ENCODE results near the gene SLC39A5. TPM values are rescaled to one million over a fixed set of nuclear protein-coding genes. Genes with fewer than 3 reads are reported as not detected.

SLC39A5 gene
- total and polyA plus RNA-seq, 2 of the 8 experiments (the other 6 are each of a cell fraction or from before 2014, with no cell fraction given) = 0.27 TPM; not detected in 1

GRCh38 chr12:56192582-56192981, 37.3 kb upstream of the SLC39A5 start:
- H3K4me3 ChIP-seq (ENCODE audit: extremely low read depth in 1 of 4, insufficient read depth in 2 of 4, low read depth in 3 of 4, low read length in 4 of 4) = no peak overlapping the region
- H4K20me1 ChIP-seq (replicated peaks in 1 of 2; ENCODE audit: control insufficient read depth in 1 of 2, insufficient read depth in 2 of 2, low read length in 2 of 2) = peaks cover 0 to 4% of the 10 kb centered on the region in 2 experiments
- H2BK5ac ChIP-seq (ENCODE audit: low read depth, low read length) = no peak overlapping the region
- DNase-seq (ENCODE audit: low read depth in 1 of 2, low spot score in 2 of 2) (no peak), FAIRE-seq (no peak)
- no peak overlapping the region for H3K56ac ChIP-seq (replicated peaks; ENCODE audit: insufficient read length, low read depth, low read length)
- no peak overlapping the region for H2BK120ac ChIP-seq (replicated peaks; ENCODE audit: low read depth, low read length)
- no peak overlapping the region for H3K4ac ChIP-seq (replicated peaks; ENCODE audit: insufficient read length, low read depth, low read length)
- H3K4me1 ChIP-seq (replicated peaks in 1 of 4; ENCODE audit: control insufficient read depth in 3 of 4, insufficient read depth in 4 of 4, low read length in 3 of 4) = peaks cover 2 to 6% (median 3%) of the 10 kb centered on the region in 4 experiments; a peak in 3 of 7 replicates
- ChIA-PET CTCF (ENCODE audit: partially characterized antibody) (interaction anchor here (0.6 to 6.2 kb wide), 14 partner anchors 12 to 467 kb away, joined by 3 to 111 read pairs (median 4); partner anchors contain the start of genes ANKRD52 and RNF41), POLR2A (ENCODE audit: partially characterized antibody) (interaction anchor here (5.7 to 26.3 kb wide), 3 partner anchors 7 to 32 kb away, joined by 63 to 656 read pairs (median 66); partner anchors contain the start of genes MYL6 and RNF41)
- no peak overlapping the region for H3K23ac ChIP-seq (ENCODE audit: insufficient read length)
- H3K27me3 ChIP-seq (replicated peaks in 1 of 4; ENCODE audit: control insufficient read depth in 3 of 4, extremely low read depth in 1 of 4, insufficient read depth in 3 of 4, low read length in 3 of 4) = no peaks in the 10 kb centered on the region
- no peak overlapping the region for H3K14ac ChIP-seq (ENCODE audit: insufficient read length)
- 0 out of 2 replicates have a peak, but pooled peaks cover 3% of the 10 kb centered on the region for H3K79me1 ChIP-seq (ENCODE audit: low read depth, low read length)
- H2BK15ac ChIP-seq (ENCODE audit: low read length) = no peak overlapping the region
- H3K36me3 ChIP-seq (ENCODE audit: control insufficient read depth in 2 of 4, insufficient read depth in 4 of 4, low read length in 3 of 4) = no peaks in the 10 kb centered on the region
- H4K8ac ChIP-seq (ENCODE audit: extremely low read depth, insufficient read depth, low read length) = no peak overlapping the region
- TF ChIP-seq FOSL1 (IDR thresholded peaks at IDR 0.05; ENCODE audit: insufficient read depth, low read depth, low read length) = no peak
- TF ChIP-seq POU5F1 (IDR thresholded peaks at IDR 0.05; ENCODE audit: low read depth, low read length) = no peak
- TF ChIP-seq HDAC2 (IDR thresholded peaks at IDR 0.05; ENCODE audit: borderline replicate concordance in 1 of 2, low read depth in 2 of 2, low read length in 2 of 2) = no peak
- no peak for TF ChIP-seq SP4 (IDR thresholded peaks at IDR 0.05; ENCODE audit: low read length)
- no peak for TF ChIP-seq EZH2 (IDR thresholded peaks at IDR 0.05; ENCODE audit: low read depth, low read length, severe bottlenecking)
- no peak for TF ChIP-seq POLR2AphosphoS5 (IDR thresholded peaks at IDR 0.05; ENCODE audit: low read depth, low read length)
- no peak for TF ChIP-seq CTCF (IDR thresholded peaks at IDR 0.05; ENCODE audit: control extremely low read depth in 1 of 3, insufficient read depth in 1 of 3, low read depth in 1 of 3, low read length in 3 of 3)
- H3K27ac ChIP-seq (ENCODE audit: low read depth, low read length) = no peak overlapping the region
- no peak overlapping the region for H2AK5ac ChIP-seq (ENCODE audit: low read depth, low read length)
- H3K9me3 ChIP-seq (ENCODE audit: insufficient read depth in 2 of 2, low read depth in 1 of 2, low read length in 1 of 2) = no peaks in the 10 kb centered on the region
- no peak overlapping the region for H3K4me2 ChIP-seq (ENCODE audit: insufficient read depth in 1 of 2, low read depth in 2 of 2, low read length in 2 of 2)
- H3K9ac ChIP-seq (replicated peaks in 1 of 4; ENCODE audit: extremely low read depth in 1 of 4, low read depth in 3 of 4, low read length in 3 of 4) = no peak overlapping the region
- H2AFZ ChIP-seq (ENCODE audit: low read length) = no peak overlapping the region
- no peak overlapping the region for H4K5ac ChIP-seq (ENCODE audit: insufficient read length, low read depth, low read length)
- peaks cover 9 to 13% of the 10 kb centered on the region in 2 experiments for H3K79me2 ChIP-seq (ENCODE audit: control insufficient read depth in 1 of 2, insufficient read depth in 2 of 2, low read length in 2 of 2)
- no peak overlapping the region for H3K18ac ChIP-seq (ENCODE audit: extremely low read depth, low read length)
- H3K23me2 ChIP-seq (ENCODE audit: low read depth, low read length) = peaks cover 11% of the 10 kb centered on the region
- H4K91ac ChIP-seq (replicated peaks; ENCODE audit: insufficient read length, low read length) = no peak overlapping the region
- H2BK20ac ChIP-seq (ENCODE audit: low read length) = no peak overlapping the region
- no peak overlapping the region for H2BK12ac ChIP-seq (ENCODE audit: low read depth, low read length)
